K562 (cell line): ENCODE measurements around the gene SAPCD1. TPM values are rescaled to one million over a fixed set of nuclear protein-coding genes. Genes with fewer than 3 reads are reported as not detected.

Source experiments
- CEBPG ChIP-seq, 3 experiments: fragments of 200-800 bp in 1 of 3; sonication (Bioruptor generic) in 1 of 3; sonication (generic) in 1 of 3; formaldehyde crosslinking in 1 of 3; IDR thresholded peaks in 2 of 3; conservative IDR thresholded peaks in 1 of 3; 2 replicates each; pipeline versions ENCODE4 v1.6.1 to v1.8.0; 2016 to 2022; ENCODE audit warnings: missing compliant biosample characterization in 2 of 3, missing genetic modification characterization in 2 of 3, mild to moderate bottlenecking in 1 of 3, missing genetic modification reagents in 1 of 3
- CHD2 ChIP-seq: IDR thresholded peaks from 2 replicates; pipeline ENCODE4 v1.6.1; 2011; ENCODE audit warnings: low read depth, low read length
- CTBP1 ChIP-seq: fragments of 450-650 bp; IDR thresholded peaks from 2 replicates; pipeline ENCODE4 v1.6.1; 2016; ENCODE audit warnings: borderline replicate concordance
- FOXP1 ChIP-seq: sonication (generic); formaldehyde crosslinking; IDR thresholded peaks from 2 replicates; pipeline ENCODE4 v1.8.0; 2022; ENCODE audit warnings: mild to moderate bottlenecking, missing genetic modification reagents
- KDM5B ChIP-seq: fragments of 200-600 bp; sonication (generic); IDR thresholded peaks from 2 replicates; pipeline ENCODE4 v1.6.1; 2012; ENCODE audit warnings: low read depth, mild to moderate bottlenecking, moderate library complexity, low read length, control low read depth, inconsistent platforms; ENCODE audit not compliant: insufficient replicate concordance
- PTBP1 ChIP-seq: fragments of 200-400 bp; formaldehyde crosslinking; IDR thresholded peaks from 2 replicates; pipeline ENCODE4 v1.6.1; 2017; ENCODE audit warnings: low read depth, low read length
- PURB ChIP-seq: sonication (generic); formaldehyde crosslinking; IDR thresholded peaks from 2 replicates; pipeline ENCODE4 v1.9.0; 2021; ENCODE audit warnings: low read depth, mild to moderate bottlenecking, missing genetic modification reagents
- RBBP5 ChIP-seq: fragments of 200-600 bp; sonication (generic); IDR thresholded peaks from 2 replicates; pipeline ENCODE4 v1.6.1; 2012; ENCODE audit warnings: borderline replicate concordance, mild to moderate bottlenecking, low read length, control low read depth, inconsistent platforms; ENCODE audit not compliant: insufficient read depth, poor library complexity, severe bottlenecking
- RBM14 ChIP-seq: fragments of 200-400 bp; formaldehyde crosslinking; IDR thresholded peaks from 2 replicates; pipeline ENCODE4 v1.6.1; 2018; ENCODE audit warnings: low read depth, mild to moderate bottlenecking, low read length, moderate library complexity, borderline replicate concordance; ENCODE audit not compliant: insufficient read depth
- SNRNP70 ChIP-seq: fragments of 200-400 bp; formaldehyde crosslinking; optimal IDR thresholded peaks from 2 replicates; pipeline ENCODE3; 2017; ENCODE audit warnings: low read depth, low read length
- TEAD1 ChIP-seq, 2 experiments: fragments of 450-650 bp in 1 of 2; sonication (generic) in 1 of 2; formaldehyde crosslinking; IDR thresholded peaks; 2 replicates each; pipeline versions ENCODE4 v1.4.0 to v1.8.0; 2020 to 2022; ENCODE audit warnings: mild to moderate bottlenecking in 2 of 2, missing genetic modification reagents in 1 of 2
- TRIM28 ChIP-seq: fragments of 450-650 bp; IDR thresholded peaks from 2 replicates; pipeline ENCODE4 v1.6.1; 2017
- ZBED1 ChIP-seq: IDR thresholded peaks from 2 replicates; pipeline ENCODE4 v1.6.1; 2014
- ZNF316 ChIP-seq: fragments of 450-650 bp; IDR thresholded peaks from 2 replicates; pipeline ENCODE4 v1.6.1; 2016
- ZNF431 ChIP-seq: sonication (generic); formaldehyde crosslinking; IDR thresholded peaks from 2 replicates; pipeline ENCODE4 v1.8.0; 2022; ENCODE audit warnings: mild to moderate bottlenecking, missing genetic modification reagents
- ZNF609 ChIP-seq: sonication (generic); formaldehyde crosslinking; IDR thresholded peaks from 2 replicates; pipeline ENCODE4 v1.8.1; 2023; ENCODE audit warnings: missing genetic modification reagents, mild to moderate bottlenecking, borderline replicate concordance
- ZNF740 ChIP-seq, 3 experiments: fragments of 200-800 bp in 1 of 3; sonication (Bioruptor generic) in 1 of 3; sonication (generic) in 1 of 3; formaldehyde crosslinking in 1 of 3; IDR thresholded peaks; 2 replicates each; pipeline versions ENCODE4 v1.6.1 to v1.8.0; 2016 to 2022; ENCODE audit warnings: mild to moderate bottlenecking in 2 of 3, missing compliant biosample characterization in 2 of 3, missing genetic modification characterization in 2 of 3, missing genetic modification reagents in 1 of 3
- polyA plus RNA-seq, 8 experiments: library from polyadenylated mRNA; depleted of rRNA in 4 of 8; stranded (reverse) in 5 of 8; unstranded in 3 of 8; fragments of >200 nt; fragmentation: Nextera tagmentation in 2 of 8; fragmentation: Illumina TruSeq in 1 of 8; extraction: Ambion mirVana in 2 of 8; extraction: Trizol in 1 of 8; gene quantifications; 2 replicates each; pipeline versions ENCODE4 v1.2.1 to v1.2.3, GENCODE V29; 2011 to 2014; ENCODE audit warnings: inconsistent platforms in 1 of 8, missing spikeins in 1 of 8
- total RNA-seq, 7 experiments: library from RNA; depleted of rRNA in 6 of 7; stranded (reverse); fragments of >200 nt in 6 of 7; fragmentation: Illumina TruSeq in 2 of 7; extraction: Trizol in 2 of 7; gene quantifications; 2 replicates each; pipeline versions ENCODE4 v1.2.1 to v1.2.3, GENCODE V29; 2011 to 2021; ENCODE audit warnings: low replicate concordance in 1 of 7
- TF ChIP-seq, protein P1 (sequence below): sonication (generic); formaldehyde crosslinking; IDR thresholded peaks from 2 replicates; pipeline ENCODE4 v1.9.0; 2022; ENCODE audit warnings: mild to moderate bottlenecking, missing genetic modification reagents

The SAPCD1 gene
- total and polyA plus RNA-seq, 9 of the 15 experiments (the other 6 are each of a cell fraction or from before 2014, with no cell fraction given), result 2.6 to 30.2 (median 7.4) TPM

DNA sequence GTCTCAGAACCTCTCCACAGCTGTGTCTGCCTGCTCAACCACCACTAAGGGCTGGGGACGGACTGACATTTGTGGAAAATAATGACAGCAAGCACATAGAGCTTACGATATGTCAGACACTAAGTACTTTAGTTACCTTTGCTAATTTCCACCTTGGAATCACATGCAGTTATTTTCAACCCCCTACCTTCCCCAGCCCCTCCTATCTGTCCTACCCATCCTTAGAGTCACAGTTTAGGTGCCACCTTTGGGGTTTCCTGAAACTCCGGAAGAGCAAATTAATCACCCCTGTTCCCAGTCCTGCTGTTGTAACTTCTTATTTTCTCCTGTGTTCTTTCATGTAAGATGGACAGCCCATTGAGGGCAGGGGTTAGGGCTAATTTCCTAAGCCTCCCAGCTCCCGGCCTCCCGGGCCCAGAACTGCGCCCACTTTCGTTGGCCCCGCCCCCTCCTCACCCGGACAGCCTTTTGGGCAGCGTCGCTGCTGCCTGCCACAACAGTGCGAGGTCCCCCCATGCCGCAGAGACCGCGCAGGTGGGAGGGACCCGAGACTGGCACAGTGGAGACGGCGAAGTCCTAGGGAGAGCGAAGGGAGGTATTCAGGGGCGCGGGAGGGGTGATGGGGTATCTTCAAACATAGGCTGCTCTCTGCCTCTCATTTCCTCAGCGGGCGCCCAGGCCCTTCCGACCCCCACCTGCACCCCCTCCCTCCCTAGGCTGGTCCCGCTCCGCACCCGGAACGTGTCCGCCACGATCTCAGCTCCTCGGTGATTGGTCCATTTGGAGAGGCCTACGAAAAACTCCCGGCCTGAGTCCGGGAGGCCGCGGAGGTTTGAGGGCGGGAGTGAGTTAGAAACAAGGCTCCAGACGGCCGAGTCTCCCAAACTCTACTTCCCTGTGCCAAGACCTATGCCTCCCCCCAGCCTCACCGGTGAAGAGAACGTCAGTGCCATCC is 34.5 kb upstream of the SAPCD1 start (continued):
- peak; percentile 66; the same call in 1 of the 2 replicates for TF ChIP-seq ZNF609 (CRISPR knock-in tag)
- TF ChIP-seq, protein P1, sequence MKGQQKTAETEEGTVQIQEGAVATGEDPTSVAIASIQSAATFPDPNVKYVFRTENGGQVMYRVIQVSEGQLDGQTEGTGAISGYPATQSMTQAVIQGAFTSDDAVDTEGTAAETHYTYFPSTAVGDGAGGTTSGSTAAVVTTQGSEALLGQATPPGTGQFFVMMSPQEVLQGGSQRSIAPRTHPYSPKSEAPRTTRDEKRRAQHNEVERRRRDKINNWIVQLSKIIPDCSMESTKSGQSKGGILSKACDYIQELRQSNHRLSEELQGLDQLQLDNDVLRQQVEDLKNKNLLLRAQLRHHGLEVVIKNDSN, result peak; percentile 42; the same call in 1 of the 2 replicates
- peak; percentile 1 for TF ChIP-seq SNRNP70
- peak; percentile 79; the same call in 1 of the 2 replicates for TF ChIP-seq FOXP1 (CRISPR knock-in tag)
- TF ChIP-seq RBM14, result 0 out of 2 replicates have a peak, but pooled peaks have one; percentile 78
- TF ChIP-seq RBBP5, result peak; percentile 26
- 0 out of 2 replicates have a peak, but pooled peaks have one; percentile 9 for TF ChIP-seq CTBP1
- TF ChIP-seq ZNF431 (CRISPR knock-in tag), result 0 out of 2 replicates have a peak, but pooled peaks have one; percentile 43
- 0 out of 2 replicates have a peak, but pooled peaks have one; percentile 12 for TF ChIP-seq ZBED1
- TF ChIP-seq TRIM28, result peak; percentile 54; the same call in 1 of the 2 replicates
- no peak for TF ChIP-seq PURB (CRISPR knock-in tag)
- peak; percentile 6 for TF ChIP-seq KDM5B
- peak; percentile 67 for TF ChIP-seq ZNF316
- TF ChIP-seq TEAD1 (CRISPR knock-in tag; IDR thresholded peaks at IDR 0.05), result peak in 1 of 2 experiments; percentile 70; a peak in 2 of 4 replicates
- TF ChIP-seq CHD2, result 0 out of 2 replicates have a peak, but pooled peaks have one; percentile 5
- 0 out of 2 replicates have a peak, but pooled peaks have one; percentile 6 for TF ChIP-seq CEBPG (CRISPR knock-in tag; IDR thresholded peaks at IDR 0.05)
- no peak for TF ChIP-seq CEBPG (tag; conservative IDR thresholded peaks at IDR 0.05 in 1 of 2, IDR thresholded peaks at IDR 0.05 in 1 of 2)
- 0 out of 2 replicates have a peak, but pooled peaks have one; percentile 67 for TF ChIP-seq ZNF740 (CRISPR knock-in tag; IDR thresholded peaks at IDR 0.05)
- TF ChIP-seq ZNF740 (tag; IDR thresholded peaks at IDR 0.05), result no peak
- TF ChIP-seq PTBP1, result 0 out of 2 replicates have a peak, but pooled peaks have one; percentile 5
